NCI-H345 (cell line): ENCODE data around the gene PROCA1.
"Not testable (repeated sequence)": the region's sequence is repeated elsewhere in the genome, so short reads cannot be mapped to it uniquely, and the experiment has no call there.

Experiments used
- DNase-seq: peaks from one replicate; lab custom pipeline; 2025; lab: John Stamatoyannopoulos, UW

Gene PROCA1

DNA sequence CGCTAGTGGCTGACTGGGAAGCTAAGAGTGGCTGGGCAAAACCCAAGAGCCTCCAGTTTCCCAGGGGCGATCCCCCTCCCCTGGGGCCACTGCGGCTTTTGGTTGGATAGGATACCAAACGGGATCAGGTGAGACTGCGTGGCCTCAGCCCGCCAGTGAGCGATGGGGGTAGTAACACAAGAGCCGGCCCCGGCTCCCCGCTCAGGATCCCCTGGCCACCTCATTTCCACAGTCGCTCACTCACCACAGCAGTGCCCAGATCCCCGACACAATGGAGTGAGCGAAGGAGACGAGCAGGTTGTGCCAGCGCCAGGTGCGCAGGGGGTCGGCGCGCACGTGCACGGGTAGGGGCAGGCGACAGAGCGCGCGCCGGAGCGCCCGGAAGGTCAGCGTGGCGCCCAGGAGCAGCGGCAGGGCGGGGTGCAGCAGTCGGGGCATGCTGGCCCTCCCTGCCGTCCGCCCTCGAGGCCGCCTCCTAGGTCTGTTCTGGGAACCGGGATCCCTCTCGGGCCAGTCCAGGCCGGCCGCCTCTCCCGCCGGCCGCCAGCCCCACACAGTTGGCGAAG lies 14.1 kb upstream of the PROCA1 start:
- peak; percentile 80 for DNase-seq

DNA sequence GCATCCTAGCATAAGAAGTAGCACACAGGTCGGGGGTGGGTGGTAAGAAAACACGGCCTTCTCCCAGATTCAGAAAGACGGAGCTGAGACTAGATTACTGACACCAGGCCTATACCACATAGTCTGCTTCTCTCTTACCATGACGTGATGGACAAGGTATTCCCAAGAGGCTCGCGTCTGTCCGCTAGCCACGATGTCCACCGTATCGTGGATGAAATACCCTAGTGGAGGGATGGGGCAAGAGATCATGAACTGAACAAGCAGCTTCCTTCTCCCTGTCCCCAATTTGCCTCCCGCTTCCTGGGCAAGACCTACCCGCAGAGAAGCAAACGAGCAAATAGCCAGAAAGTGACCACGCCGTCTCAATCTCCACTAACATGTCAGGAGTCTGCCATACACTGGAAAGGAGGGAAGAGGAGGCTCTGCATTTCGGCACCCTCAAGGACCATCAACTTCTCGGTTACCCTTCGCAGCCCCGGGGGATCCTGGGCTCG lies 13.5 kb upstream of the PROCA1 start:
- no peak for DNase-seq

DNA sequence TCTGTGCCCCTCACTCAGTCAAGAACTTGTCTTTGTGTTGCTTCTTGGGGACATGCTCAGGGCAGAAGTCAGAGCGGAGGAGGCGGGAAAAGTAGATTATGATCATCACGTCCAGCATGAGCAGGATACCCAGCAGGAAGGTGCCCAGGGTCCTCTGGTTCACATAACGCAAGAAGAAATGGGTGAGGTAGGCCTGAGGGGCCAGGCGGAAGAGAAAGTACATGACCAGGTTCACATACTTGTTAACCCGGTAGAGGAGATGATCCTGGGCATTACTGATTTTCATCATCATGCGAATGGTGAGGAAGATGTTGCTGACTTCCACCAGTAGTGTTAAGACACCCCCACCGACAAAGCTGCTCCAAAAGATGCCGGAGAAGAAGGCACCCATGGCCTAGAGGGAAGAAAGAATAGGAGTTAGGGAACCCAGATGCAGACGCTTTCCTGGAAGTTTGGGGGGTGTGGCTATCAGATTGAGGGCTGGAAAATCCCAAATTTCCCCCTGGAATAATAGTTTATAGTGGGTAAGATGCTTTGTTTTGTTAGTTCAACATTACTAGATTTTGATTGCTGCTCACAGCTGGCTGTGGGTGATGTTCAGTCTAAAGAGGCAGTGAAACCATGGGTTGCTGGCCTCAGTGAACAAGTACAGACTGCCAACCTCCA lies 12.9 kb upstream of the PROCA1 start:
- no peak for DNase-seq

DNA sequence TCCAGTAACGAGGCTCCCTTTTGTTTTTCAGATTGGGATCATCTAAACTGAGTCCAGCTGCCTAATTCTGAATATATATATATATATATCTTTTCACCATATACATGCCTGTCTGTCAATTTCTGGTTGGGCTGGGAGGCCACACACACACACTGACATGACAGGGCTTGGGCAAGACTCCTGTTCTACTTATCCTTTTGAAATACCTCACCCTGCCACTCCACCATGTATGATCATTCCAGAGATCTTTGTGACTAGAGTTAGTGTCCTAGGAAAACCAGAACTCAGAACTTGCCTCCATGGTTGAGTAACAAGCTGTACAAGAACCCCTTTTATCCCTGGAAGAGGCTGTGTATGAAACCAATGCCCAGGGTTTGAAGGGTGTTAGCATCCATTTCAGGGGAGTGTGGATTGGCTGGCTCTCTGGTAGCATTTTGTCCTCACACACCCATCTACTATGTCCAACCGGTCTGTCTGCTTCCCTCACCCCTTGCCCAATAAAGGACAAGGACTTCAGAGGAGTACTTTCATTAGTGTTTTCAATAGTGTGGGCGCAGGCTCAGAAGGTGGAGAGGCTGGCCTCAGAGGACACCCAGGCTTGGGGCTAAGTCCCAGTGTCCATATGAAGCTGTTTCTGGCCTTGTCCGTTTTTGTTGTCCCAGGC lies 12.3 kb upstream of the PROCA1 start:
- not testable (repeated sequence) for DNase-seq

DNA sequence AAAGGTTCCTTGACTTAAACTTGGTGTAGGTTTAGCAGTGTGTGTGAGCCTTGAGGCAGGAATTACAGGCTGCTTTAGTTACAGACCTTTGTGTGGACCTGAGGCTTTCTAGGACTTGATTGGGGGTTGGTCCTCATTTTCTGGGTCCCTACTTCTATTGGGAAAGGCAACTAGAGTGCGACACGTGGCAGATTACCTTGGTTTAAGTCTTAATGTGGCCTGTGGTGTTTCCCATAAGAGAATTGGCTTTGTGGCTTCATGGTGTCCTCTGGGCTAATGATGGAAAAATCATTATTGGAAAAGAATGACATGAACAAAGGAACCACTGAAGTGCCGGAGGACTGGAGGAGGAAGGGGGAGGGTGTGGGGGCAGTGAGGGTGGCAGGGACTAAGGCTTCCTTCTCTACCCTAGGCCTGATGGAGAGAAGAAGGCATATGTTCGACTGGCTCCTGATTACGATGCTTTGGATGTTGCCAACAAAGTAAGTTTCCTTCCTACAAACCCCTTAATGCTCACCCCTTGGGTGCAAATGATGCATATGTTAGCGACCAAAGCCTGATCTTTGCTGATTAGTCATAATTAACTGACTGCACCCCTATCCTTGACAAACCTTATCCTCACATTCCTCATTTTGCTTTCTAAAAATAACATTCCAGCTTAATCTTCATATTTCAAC lies 11.6 kb upstream of the PROCA1 start:
- no peak for DNase-seq

DNA sequence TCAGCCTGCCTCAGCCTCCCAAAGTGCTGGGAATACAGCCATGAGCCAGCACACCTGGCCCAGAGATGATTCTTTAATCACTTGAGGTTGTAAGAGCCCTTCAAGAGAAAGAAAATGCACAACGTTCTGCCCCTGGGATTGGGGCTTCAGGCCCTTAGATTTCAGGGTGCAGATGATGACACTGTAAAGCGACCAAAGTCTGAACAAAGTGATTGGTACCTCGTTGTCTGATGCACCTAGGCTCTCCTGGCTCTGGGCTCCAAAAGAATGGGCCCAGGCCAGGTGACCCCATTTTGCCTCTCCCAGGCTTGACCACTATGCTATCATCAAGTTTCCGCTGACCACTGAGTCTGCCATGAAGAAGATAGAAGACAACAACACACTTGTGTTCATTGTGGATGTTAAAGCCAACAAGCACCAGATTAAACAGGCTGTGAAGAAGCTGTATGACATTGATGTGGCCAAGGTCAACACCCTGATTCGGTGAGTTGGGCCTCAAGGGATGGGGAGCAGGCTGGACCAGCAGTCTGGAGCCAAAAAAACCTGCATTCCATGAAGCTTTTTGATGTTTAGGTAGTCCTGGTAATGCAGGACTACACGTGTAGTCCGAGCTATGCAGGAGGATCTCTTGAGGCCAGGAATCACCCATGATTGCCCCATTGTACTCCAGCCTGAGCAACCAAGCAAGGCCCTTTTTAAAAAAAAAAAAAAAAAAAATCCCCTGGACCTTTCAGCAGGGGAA lies 10.9 kb upstream of the PROCA1 start:
- no peak for DNase-seq

DNA sequence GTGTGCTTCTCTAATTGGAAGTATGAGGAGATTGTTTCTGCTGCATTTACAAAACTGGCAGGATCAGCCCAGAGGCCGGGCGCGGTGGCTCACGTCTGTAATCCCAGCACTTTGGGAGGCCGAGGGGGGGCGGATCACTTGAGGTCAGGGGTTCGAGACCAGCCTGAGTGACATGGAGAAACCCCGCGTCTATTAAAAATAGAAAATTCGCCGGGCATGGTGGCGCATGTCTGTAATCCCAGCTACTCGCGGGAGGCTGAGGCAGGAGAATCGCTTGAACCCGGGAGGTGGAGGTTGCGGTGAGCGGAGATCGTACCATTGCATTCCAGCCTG lies 9.3 kb upstream of the PROCA1 start:
- not testable (repeated sequence) for DNase-seq

DNA sequence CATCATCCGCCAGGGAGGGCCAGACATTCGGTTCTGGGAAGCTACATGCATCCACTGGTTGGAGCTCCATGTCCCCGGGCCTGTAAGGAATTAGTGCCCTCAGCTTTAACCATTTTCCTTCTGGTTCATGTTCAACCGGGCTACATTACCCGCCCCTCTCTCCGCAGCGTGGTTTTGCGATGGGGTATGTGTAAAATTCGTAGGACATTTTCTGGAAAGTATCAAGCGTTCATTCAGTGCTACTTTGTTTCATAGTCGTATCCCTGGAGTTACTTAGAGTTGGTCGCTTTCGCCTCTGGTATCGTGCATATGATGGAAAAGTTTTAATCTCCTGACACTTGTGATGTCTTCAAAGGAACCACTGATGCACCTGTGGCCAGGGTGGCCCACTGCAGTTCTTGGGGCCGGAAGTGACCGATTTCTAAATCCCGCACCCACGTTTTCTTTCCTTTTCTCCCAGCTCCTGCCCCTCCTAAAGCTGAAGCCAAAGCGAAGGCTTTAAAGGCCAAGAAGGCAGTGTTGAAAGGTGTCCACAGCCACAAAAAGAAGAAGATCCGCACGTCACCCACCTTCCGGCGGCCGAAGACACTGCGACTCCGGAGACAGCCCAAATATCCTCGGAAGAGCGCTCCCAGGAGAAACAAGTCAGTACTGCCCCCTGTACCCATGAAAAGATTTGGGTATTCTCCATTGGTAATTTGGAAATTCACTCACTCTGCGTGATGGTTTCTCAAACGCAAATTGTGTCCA lies 8.7 kb upstream of the PROCA1 start:
- no peak for DNase-seq

DNA sequence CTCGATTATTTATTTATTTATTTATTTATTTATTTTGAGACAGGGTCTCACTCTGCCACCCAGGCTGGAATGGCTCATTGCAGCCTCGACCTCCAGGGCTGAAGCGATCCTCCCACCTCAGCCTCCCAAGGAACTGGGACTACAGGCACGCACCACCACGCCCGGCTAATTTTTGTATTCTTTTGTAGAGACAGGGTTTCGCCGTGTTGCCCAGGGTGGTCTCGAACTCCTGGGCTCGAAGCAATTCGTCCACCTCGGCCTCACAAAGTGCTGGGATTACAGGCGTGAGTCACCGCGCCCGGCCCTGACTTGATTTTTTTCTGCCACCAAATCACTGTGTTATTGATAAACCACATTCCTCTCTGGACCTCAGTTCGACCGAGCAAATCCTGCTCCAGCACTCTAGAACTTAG lies 7.3 kb upstream of the PROCA1 start:
- no peak for DNase-seq

DNA sequence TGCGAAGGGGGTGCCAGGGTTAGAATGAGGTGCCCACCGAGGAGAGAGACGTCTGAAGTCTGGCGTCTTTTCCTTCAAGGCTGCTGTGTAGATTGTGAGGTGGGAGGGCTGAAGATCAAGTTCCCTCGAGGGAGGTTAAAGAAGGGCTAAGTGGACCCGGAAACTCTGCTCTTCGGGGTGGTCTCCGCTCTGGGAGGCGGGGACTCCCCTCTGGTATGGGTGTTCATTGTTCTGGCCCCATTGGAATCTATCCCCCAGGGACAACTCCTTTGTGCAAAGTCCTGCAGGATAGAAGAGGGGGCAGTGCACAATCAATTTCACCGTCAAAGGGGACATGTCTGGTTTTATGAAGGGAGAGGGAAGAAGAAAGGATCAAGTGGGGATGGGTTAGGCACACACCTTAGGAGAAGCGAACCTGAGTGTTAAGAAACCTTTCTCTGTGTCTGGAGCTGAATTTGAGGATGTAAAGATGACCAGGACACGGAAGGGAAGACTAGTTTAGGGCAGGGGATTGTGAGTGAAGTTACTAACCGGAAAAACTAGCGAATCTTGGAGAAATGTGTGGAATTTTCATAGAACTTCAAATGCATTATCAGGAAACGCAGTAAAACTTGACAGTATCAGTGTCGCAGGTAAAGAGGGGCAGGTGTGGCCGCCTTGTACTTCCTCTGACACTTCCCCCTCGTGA lies 6.8 kb upstream of the PROCA1 start:
- DNase-seq = no peak

DNA sequence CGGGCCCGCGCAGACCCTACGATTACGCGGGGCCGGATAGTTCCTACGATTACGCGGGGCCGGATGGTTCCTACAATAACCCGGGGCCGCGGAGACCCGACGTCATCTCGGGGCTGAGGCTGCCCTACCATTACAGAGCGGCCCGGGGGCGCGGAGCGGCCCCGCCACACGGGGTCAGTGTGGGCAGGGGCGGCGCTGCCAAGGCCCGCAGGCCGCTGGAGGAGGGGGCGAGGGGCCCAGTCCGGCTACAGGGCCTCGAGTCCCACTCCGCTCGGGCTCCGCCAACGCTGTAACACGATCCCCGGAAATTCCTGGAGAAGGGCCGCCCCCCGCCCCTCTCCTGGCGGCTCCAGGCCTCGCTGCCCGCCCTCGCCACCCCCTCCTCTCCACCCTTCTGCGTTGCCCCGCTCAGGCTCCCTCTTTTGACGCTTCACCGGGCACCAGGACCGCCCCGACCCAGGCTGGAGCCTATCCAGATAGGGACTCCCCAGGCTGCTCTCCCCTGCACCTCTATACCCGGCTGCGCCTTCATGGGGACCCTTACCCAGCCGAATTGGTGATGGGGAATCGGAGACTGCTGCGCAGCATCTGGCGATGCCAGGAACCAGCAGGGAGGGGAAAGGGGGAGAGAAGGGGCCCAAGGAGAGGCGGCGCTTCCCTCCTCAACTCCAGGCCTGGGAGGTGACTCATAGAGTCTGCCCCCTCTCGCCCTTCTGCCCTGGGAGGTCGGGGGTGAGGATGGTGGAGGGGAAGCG lies 6.1 kb upstream of the PROCA1 start, which contains the start of gene RAB34:
Gene RAB34 (minus strand): TSS at position 291 of the 755 bp plus-strand sequence. CDS start 602 bp downstream, outside the sequence.
- DNase-seq = no peak

DNA sequence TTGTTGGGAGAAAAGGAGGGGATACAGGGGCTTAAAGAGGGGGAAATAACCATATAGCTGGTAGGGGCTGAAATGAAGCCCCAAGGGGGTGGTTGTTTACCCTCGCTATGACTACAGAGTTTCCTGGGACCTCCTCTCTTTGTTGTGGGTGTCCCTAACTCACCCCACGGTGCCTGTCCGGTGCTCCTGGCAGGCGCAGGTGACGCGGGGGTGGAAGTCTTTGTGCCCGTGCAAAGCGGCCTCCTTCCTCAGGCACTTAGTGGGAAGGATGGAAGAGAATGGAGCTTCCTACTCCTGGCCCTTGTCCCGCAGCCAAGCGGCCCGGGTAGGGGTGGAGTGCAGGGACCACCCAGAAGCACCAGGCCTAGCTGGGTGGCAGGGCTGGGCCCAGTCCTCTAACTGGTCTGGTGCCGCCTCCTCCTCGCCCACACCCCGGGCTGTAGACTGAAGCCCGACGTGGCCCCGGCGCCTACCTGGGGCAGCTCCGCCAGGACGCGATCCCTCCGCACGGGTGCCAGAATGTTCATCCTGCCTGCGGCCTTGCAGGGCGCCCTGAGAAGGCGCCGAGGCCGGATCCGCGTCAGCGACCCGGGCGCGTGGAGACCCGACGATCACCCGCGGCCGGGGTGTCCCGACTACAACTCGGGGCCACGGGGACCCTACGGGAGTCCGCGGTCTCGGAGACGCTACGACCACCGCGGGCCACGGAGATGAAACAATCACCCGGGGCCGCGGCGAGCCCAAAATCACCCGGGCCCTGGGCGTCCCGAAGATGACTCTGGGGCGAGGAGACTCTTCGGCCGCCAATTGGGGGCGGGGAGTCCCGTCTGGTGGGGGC lies 5.3 kb upstream of the PROCA1 start:
- no peak for DNase-seq

DNA sequence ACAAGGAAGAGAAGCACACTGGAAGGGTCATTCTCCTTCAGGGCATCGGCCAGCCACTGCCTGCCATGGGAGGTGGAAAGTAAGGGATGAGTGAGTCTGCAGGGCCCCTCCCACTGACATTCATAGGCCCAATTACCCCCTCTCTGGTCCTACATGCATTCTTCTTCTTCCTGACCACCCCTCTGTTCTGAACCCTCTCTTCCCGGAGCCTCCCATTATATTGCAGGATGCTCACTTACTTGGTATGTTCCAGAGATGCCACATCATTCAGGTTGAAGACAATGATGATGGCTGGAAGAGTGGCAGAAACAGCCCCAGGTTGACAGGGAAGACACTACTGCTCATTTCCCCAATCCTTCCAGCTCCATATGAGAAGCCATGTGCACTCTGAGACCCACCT lies 3.5 kb upstream of the PROCA1 start:
- DNase-seq = no peak

DNA sequence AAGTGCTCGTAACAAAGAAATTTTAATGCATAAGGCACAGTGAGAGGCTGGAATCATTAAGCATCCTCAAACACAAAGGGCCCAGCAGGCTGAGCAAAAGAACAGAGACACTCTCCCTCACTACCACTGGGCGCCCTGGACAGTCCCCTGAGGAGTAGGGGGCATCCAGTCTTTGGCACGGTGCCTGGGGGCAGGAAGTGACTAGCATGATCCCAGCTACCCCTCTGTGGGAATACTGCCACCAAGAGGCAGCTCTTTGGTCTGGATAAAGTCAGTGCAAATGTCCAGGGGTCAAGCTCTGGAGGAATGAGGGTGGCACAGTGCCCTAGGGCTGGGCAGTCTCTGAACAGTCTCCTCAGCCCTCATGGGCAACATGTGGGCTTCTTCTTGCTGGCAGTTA lies 2.6 kb upstream of the PROCA1 start:
- no peak for DNase-seq

DNA sequence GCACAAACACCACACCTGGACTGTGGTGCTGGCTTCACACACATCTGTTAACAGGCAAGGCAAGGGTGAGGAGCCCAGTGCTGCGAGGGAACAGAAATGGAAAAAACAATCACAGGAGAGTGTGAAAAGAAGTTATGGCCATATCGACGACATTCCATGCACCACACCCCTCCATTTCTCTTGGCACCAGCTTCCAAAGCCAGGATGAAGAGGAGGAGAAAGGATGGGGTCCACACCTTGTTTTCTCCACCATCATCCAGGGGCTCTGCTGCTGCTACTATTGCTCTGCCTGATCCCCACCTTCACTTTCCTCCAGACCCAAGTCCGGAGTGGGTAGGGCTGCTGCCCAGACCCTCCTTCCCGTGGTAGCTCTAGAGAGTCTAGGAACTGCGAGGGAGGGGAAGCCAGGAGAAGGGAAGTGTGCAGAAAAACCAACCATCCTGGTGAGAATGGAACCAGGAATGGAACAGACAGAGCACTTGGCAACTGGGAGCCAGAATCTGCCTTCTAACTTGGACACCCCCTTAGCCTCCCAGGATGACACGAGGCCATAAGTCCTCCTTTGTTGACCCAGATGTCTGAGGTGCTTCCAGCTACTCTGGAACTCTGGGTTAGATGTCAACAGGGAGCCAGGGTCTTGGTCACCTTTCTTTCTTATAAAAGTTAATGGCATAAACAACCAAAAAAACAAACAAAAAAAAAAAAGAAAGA lies 1.2 kb upstream of the PROCA1 start:
- DNase-seq = no peak

DNA sequence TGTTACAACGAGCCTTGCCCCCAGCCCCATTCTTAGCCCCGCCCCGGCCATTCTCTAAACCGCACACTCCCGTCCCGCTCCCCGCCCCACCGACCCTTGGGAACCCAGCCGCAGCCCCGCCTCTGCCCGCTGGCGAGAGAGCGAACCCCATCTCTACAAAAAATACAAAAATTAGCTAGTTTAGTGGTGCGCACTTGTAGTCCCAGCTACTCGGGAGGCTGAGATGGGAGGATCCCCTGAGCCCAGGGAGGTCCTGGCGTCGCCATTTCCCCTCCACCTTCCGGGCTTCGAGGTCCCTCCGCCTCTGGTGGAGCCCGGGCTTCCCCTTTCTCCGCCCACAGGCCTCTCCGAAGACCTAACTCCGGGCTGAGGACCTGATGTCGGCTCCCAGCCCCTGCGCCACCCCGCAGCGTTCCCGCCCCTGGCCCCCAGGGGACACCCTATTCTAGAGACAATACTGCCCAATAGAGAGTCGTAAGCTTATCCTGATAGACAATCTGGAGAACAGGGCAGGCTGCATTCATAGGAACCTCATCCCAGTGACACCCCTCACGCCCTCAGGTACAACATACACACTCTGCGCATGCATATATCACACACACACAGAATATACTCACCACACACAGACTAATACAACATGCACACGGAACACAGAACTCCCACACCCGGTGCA lies 480 bp upstream of the PROCA1 start:
- peak; percentile 70 for DNase-seq

DNA sequence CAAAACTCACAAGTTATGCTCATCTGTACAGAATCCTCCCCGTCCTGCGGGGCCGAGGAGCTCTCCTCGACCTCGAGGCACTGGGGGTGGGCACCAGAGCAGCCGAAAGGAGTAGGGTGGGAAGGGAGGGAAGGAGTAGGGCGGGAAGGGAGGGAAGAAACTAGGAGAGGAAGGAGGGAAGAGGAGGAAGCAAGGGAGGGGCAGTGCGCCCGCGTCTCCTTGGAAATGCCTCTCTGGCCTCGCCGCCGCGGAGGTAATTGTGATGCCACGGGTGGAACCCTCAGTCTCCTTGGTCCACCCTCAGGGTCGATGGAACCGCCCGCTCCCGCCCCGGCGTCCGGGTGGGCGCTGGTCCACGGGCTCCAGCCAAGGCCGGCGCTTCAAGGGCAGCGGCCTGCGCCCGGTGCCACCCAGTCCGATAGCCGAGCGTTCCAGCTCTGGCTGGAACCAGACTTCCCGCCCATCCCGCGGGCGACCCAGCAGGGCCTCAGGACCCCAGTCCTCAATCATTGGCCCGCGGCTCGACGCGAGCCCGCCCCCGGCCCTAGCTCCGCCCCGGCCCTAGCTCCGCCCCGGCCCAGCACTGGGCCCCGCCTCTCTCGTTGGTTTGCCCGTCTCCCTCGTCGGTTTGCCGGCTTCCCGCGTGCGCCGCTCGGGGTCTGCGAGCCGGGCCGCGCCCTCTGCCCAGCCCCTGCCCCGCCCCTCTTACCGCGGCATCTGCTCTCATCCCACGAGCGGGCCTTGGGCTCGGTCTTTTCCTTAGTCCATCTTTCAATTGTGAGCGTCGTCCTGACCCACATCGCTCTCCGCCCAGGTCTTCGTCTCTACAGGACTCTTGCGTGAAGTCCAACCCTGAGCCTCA lies 596 bp downstream of the PROCA1 start:
- peak; percentile 95 for DNase-seq
